ENCODE data around the gene SSH2. TPM values are rescaled to one million over a fixed set of nuclear protein-coding genes. Genes with fewer than 3 reads are reported as not detected.
"Not testable (repeated sequence)": the region's sequence is repeated elsewhere in the genome, so short reads cannot be mapped to it uniquely, and the experiment has no call there.

The SSH2 gene
- total RNA-seq, 2 experiments from 2014 or later, result 32.0 to 33.1 TPM

- intact Hi-C loops (cut with micrococcal nuclease), result no loop called here
- ChIA-PET POLR2A (no interaction called here), CTCF (no interaction called here)
- DNase-seq, result no peak
- Mint-ChIP-seq H3K4me3 (no peak overlapping the region), H3K4me1 (ENCODE audit: low read depth) (peaks cover 19% of the 10 kb centered on the region), H3K36me3 (peaks cover 13% of the 10 kb centered on the region), H3K27ac (no peak overlapping the region), H3K9me3 (no peaks in the 10 kb centered on the region), H3K27me3 (no peaks in the 10 kb centered on the region)
Measured at GRCh38 chr17:29686993-29687590, 242.9 kb downstream of the SSH2 start.

- Mint-ChIP-seq H3K4me1 (ENCODE audit: low read depth) (peaks cover 13% of the 10 kb centered on the region), H3K4me3 (no peak overlapping the region), H3K27ac (no peak overlapping the region), H3K36me3 (peaks cover 14% of the 10 kb centered on the region), H3K27me3 (no peaks in the 10 kb centered on the region), H3K9me3 (no peaks in the 10 kb centered on the region)
- DNase-seq, result no peak
- intact Hi-C loops (cut with micrococcal nuclease), result no loop called here
- POLR2A ChIA-PET, result interaction anchor here (0.9 to 1.1 kb wide), 2 partner anchors 40 to 59 kb away, joined by 3 read pairs; no protein-coding TSS in a partner anchor
- CTCF ChIA-PET, result interaction anchor here (0.9 to 1.2 kb wide), 2 partner anchors 44 to 96 kb away, joined by 3 read pairs; no protein-coding TSS in a partner anchor
Measured at GRCh38 chr17:29683481-29683880, 246.5 kb downstream of the SSH2 start.

DNA sequence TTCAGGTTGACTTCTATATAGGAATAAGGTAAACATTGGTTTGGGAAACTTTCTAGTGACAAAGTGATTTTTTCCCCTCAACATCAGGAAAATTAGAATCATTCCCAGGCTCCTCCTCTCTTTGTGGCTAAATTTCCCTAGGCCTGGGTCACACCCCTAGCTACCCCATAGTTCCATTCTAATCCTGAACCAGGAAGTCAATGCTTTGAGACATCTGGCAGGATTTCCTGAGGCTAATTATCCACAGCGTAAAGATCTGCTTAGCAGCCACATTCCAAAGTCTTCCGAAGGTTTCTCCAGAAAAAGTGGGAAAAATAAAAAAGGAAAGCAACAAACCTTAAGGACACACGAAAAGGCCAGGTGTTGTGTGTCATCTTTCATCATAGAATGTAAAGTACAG is 247.0 kb downstream of the SSH2 start:
- H3K27ac Mint-ChIP-seq, result peak overlapping the region; percentile 30
- intact Hi-C loops (cut with micrococcal nuclease), result no loop called here
- no peaks in the 10 kb centered on the region for H3K9me3 Mint-ChIP-seq
- H3K4me1 Mint-ChIP-seq (ENCODE audit: low read depth), result peaks cover 13% of the 10 kb centered on the region
- H3K27me3 Mint-ChIP-seq, result no peaks in the 10 kb centered on the region
- H3K4me3 Mint-ChIP-seq, result no peak overlapping the region
- ChIA-PET POLR2A (interaction anchor here (1.1 kb wide), 1 partner anchor 59 kb away, joined by 3 read pairs; no protein-coding TSS in a partner anchor), CTCF (interaction anchor here (0.7 to 1.2 kb wide), 3 partner anchors 8 to 96 kb away, joined by 3 read pairs; no protein-coding TSS in a partner anchor)
- H3K36me3 Mint-ChIP-seq, result peaks cover 14% of the 10 kb centered on the region
- no peak for DNase-seq

DNA sequence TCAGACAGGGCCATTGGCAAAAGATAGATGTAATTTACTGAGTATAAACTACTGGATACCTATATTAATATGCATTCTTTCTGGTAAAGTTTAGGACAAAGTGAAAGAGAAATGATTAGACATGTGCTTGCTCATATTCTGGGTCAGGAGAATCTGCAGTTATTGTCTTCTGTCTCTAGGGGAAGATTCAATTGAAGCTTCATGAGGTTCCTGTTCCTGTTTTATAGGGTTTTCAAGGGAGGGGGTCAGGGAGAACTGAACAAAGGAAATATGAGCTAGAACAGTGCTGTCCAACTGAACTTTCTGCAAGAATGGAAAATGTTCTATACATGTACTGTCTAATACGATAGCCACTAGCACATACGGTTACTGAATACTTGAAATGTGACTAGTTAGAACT is 248.0 kb downstream of the SSH2 start:
- Mint-ChIP-seq H3K4me1 (ENCODE audit: low read depth) (peaks cover 19% of the 10 kb centered on the region), H3K36me3 (peaks cover 19% of the 10 kb centered on the region), H3K27ac (no peak overlapping the region), H3K27me3 (no peaks in the 10 kb centered on the region), H3K4me3 (no peak overlapping the region), H3K9me3 (no peaks in the 10 kb centered on the region)
- POLR2A ChIA-PET, result interaction anchor here (0.6 to 1.2 kb wide), 2 partner anchors 10 to 12 kb away, joined by 3 read pairs; no protein-coding TSS in a partner anchor
- CTCF ChIA-PET, result interaction anchor here (0.6 to 1.3 kb wide), 4 partner anchors 9 to 97 kb away, joined by 3 to 4 read pairs (median 3); no protein-coding TSS in a partner anchor
- DNase-seq, result no peak
- intact Hi-C loops (cut with micrococcal nuclease), result no loop called here

GRCh38 chr17:29677824-29678223 is 252.2 kb downstream of the SSH2 start:
- no peak for DNase-seq
- intact Hi-C loops (cut with micrococcal nuclease), result no loop called here
- Mint-ChIP-seq H3K27me3 (no peaks in the 10 kb centered on the region), H3K36me3 (peaks cover 23% of the 10 kb centered on the region), H3K4me1 (ENCODE audit: low read depth) (peaks cover 35% of the 10 kb centered on the region), H3K9me3 (no peaks in the 10 kb centered on the region), H3K27ac (no peak overlapping the region), H3K4me3 (no peak overlapping the region)
- ChIA-PET CTCF (interaction anchor here (1.1 to 1.4 kb wide), 2 partner anchors 10 to 38 kb away, joined by 4 to 6 read pairs; no protein-coding TSS in a partner anchor), POLR2A (no interaction called here)

GRCh38 chr17:29677221-29677791 is 252.7 kb downstream of the SSH2 start:
- Mint-ChIP-seq H3K9me3 (no peaks in the 10 kb centered on the region), H3K36me3 (peaks cover 24% of the 10 kb centered on the region), H3K27me3 (no peaks in the 10 kb centered on the region), H3K4me1 (ENCODE audit: low read depth) (peaks cover 32% of the 10 kb centered on the region), H3K4me3 (no peak overlapping the region), H3K27ac (peak overlapping the region; percentile 65)
- ChIA-PET POLR2A (no interaction called here), CTCF (interaction anchor here (1.1 to 1.4 kb wide), 2 partner anchors 11 to 38 kb away, joined by 4 to 6 read pairs; no protein-coding TSS in a partner anchor)
- DNase-seq, result peak; percentile 17
- intact Hi-C loops (cut with micrococcal nuclease), result no loop called here

DNA sequence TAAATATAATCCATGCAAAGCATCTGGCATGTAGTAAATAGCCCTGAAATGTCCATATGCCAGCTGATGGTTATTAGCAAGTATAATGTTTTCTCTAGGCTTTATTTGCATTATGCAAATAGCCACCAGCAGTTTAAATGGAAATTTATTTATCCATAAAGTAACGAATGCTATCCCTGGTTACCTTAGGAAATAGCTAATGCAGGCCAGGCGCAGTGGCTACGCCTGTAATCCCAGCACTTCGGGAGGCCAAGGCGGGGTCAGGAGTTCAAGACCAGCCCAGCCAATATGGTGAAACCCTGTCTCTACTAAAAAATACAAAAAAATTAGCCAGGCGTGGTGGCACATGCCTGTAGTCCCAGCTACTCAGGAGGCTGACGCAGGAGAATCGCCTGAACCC is 254.1 kb downstream of the SSH2 start:
- H3K27me3 Mint-ChIP-seq; H3K9me3 Mint-ChIP-seq; H3K27ac Mint-ChIP-seq; POLR2A ChIA-PET; intact Hi-C loops (cut with micrococcal nuclease); CTCF ChIA-PET; H3K4me3 Mint-ChIP-seq; DNase-seq: not testable (repeated sequence)
- peaks cover 28% of the 10 kb centered on the region for H3K36me3 Mint-ChIP-seq
- H3K4me1 Mint-ChIP-seq (ENCODE audit: low read depth), result peaks cover 26% of the 10 kb centered on the region

DNA sequence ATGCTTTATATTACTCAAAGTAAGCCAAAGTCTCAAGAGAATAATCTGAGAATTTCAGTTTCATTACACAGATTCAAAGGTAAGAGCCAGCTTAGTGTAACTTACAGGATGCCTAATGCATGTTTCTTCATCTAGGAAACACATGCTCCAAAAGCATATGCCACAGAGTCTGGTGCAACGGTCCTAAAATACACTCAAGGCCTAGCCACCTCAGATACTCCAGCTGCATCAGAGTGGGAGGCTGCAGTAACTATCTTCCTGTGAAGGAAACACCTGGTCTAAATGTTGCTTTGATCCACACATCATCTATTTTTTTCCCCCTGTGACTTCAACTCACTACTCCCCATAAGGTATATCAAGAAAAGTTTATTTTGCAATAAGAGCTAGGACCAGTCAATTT is 255.7 kb downstream of the SSH2 start:
- H3K27me3 Mint-ChIP-seq, result no peaks in the 10 kb centered on the region
- H3K36me3 Mint-ChIP-seq, result peaks cover 29% of the 10 kb centered on the region
- intact Hi-C loops (cut with micrococcal nuclease), result no loop called here
- CTCF ChIA-PET, result no interaction called here
- peak; percentile 32 for DNase-seq
- H3K4me3 Mint-ChIP-seq, result no peak overlapping the region
- H3K4me1 Mint-ChIP-seq (ENCODE audit: low read depth), result peaks cover 26% of the 10 kb centered on the region
- POLR2A ChIA-PET, result interaction anchor here (1.5 kb wide), 1 partner anchor 9 kb away, joined by 5 read pairs; no protein-coding TSS in a partner anchor
- no peaks in the 10 kb centered on the region for H3K9me3 Mint-ChIP-seq
- peak overlapping the region; percentile 49 for H3K27ac Mint-ChIP-seq

DNA sequence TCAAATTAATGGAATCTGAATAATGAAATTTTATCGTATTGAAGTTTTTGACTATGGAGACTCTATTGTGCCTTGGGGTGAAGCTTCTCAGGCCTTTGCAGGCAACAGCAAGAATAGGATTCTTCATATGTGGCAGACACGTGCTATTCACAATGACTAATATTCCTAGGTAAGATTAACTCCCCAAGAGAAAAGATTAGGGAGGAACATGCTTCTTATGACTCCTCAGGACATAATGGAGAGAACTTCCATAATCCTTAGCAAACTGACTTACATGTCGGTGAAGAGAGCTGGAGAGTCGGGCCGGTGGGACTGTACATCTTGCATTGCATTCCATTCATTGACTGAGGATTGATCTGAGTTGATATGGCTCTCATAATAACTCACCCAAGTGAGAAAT is 258.4 kb downstream of the SSH2 start:
- H3K36me3 Mint-ChIP-seq, result peaks cover 37% of the 10 kb centered on the region
- DNase-seq, result no peak
- H3K4me1 Mint-ChIP-seq (ENCODE audit: low read depth), result peaks cover 31% of the 10 kb centered on the region
- intact Hi-C loops (cut with micrococcal nuclease), result no loop called here
- CTCF ChIA-PET, result interaction anchor here (1.6 kb wide), 1 partner anchor 108 kb away, joined by 4 read pairs; no protein-coding TSS in a partner anchor
- POLR2A ChIA-PET, result no interaction called here
- H3K27me3 Mint-ChIP-seq, result no peaks in the 10 kb centered on the region
- no peaks in the 10 kb centered on the region for H3K9me3 Mint-ChIP-seq
- no peak overlapping the region for H3K4me3 Mint-ChIP-seq
- H3K27ac Mint-ChIP-seq, result no peak overlapping the region

- CTCF ChIA-PET, result no interaction called here
Measured at GRCh38 chr17:29669266-29669665, 260.8 kb downstream of the SSH2 start.

GRCh38 chr17:29667969-29668368 is 262.1 kb downstream of the SSH2 start:
- H3K36me3 Mint-ChIP-seq, result peaks cover 39% of the 10 kb centered on the region

More at GRCh38 chr17:29669266-29669665, 260.8 kb downstream of the SSH2 start:
- H3K4me3 Mint-ChIP-seq, result no peak overlapping the region
- no peak overlapping the region for H3K27ac Mint-ChIP-seq
- peaks cover 34% of the 10 kb centered on the region for H3K4me1 Mint-ChIP-seq (ENCODE audit: low read depth)
- peaks cover 35% of the 10 kb centered on the region for H3K36me3 Mint-ChIP-seq
- intact Hi-C loops (cut with micrococcal nuclease), result no loop called here
- POLR2A ChIA-PET, result interaction anchor here (0.6 to 1.0 kb wide), 2 partner anchors 13 to 89 kb away, joined by 3 to 4 read pairs; no protein-coding TSS in a partner anchor
- H3K9me3 Mint-ChIP-seq, result no peaks in the 10 kb centered on the region
- no peak for DNase-seq
- H3K27me3 Mint-ChIP-seq, result no peaks in the 10 kb centered on the region

DNA sequence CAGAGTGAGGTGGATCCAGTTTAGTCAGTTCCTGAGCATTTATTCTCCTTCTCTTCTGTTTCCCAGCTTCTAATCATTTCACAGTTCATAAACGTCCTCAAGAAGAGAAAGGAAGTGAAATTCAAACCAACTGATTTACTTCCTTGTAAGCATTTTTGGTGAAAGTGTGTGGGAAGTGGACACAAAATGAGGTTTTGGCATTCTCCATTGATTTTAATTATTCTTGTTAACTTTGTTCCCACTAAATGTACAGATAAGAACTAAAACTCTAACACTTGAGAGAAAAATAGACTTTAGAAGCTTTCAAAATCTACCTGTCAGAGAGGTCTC is 264.6 kb downstream of the SSH2 start:
- POLR2A ChIA-PET, result interaction anchor here (0.6 to 2.2 kb wide), 10 partner anchors 8 to 103 kb away, joined by 3 to 12 read pairs (median 4); no protein-coding TSS in a partner anchor
- Mint-ChIP-seq H3K36me3 (peaks cover 39% of the 10 kb centered on the region), H3K4me3 (no peak overlapping the region), H3K27ac (peak overlapping the region; percentile 84), H3K27me3 (no peaks in the 10 kb centered on the region), H3K9me3 (no peaks in the 10 kb centered on the region), H3K4me1 (ENCODE audit: low read depth) (peaks cover 33% of the 10 kb centered on the region)
- DNase-seq, result no peak
- CTCF ChIA-PET, result interaction anchor here (0.6 to 2.6 kb wide), 6 partner anchors 22 to 428 kb away, joined by 3 to 16 read pairs (median 4); no protein-coding TSS in a partner anchor
- intact Hi-C loops (cut with micrococcal nuclease), result loop anchor here (1.0 to 2.0 kb wide), 3 partner anchors 41 to 95 kb away; no protein-coding TSS in a partner anchor

More at GRCh38 chr17:29667969-29668368, 262.1 kb downstream of the SSH2 start:
- peak overlapping the region; percentile 42 for H3K27ac Mint-ChIP-seq
- no peak for DNase-seq
- intact Hi-C loops (cut with micrococcal nuclease), result no loop called here
- H3K27me3 Mint-ChIP-seq, result no peaks in the 10 kb centered on the region
- H3K4me3 Mint-ChIP-seq, result no peak overlapping the region
- ChIA-PET POLR2A (no interaction called here), CTCF (interaction anchor here (1.1 kb wide), 1 partner anchor 9 kb away, joined by 3 read pairs; no protein-coding TSS in a partner anchor)
- H3K4me1 Mint-ChIP-seq (ENCODE audit: low read depth), result peaks cover 29% of the 10 kb centered on the region
- no peaks in the 10 kb centered on the region for H3K9me3 Mint-ChIP-seq
